D721Med (cell line): ENCODE measurements around the gene SLC49A3.

Experiments used
- DNase-seq: peaks from one replicate; pipeline ENCODE4 v3.0.0; 2011; ENCODE audit warnings: low spot score; ENCODE audit not compliant: insufficient read length
- FAIRE-seq: peaks from 2 replicates; lab custom pipeline; 2011; peaks lifted over from hg19 to GRCh38; lab: Jason Lieb, UNC
- TF ChIP-seq, protein P1 (sequence below): IDR thresholded peaks from 2 replicates; pipeline ENCODE4 v1.5.1; 2012; ENCODE audit warnings: mild to moderate bottlenecking, control low read depth; ENCODE audit not compliant: insufficient read depth; ENCODE audit errors: missing control alignments

SLC49A3 gene

DNA sequence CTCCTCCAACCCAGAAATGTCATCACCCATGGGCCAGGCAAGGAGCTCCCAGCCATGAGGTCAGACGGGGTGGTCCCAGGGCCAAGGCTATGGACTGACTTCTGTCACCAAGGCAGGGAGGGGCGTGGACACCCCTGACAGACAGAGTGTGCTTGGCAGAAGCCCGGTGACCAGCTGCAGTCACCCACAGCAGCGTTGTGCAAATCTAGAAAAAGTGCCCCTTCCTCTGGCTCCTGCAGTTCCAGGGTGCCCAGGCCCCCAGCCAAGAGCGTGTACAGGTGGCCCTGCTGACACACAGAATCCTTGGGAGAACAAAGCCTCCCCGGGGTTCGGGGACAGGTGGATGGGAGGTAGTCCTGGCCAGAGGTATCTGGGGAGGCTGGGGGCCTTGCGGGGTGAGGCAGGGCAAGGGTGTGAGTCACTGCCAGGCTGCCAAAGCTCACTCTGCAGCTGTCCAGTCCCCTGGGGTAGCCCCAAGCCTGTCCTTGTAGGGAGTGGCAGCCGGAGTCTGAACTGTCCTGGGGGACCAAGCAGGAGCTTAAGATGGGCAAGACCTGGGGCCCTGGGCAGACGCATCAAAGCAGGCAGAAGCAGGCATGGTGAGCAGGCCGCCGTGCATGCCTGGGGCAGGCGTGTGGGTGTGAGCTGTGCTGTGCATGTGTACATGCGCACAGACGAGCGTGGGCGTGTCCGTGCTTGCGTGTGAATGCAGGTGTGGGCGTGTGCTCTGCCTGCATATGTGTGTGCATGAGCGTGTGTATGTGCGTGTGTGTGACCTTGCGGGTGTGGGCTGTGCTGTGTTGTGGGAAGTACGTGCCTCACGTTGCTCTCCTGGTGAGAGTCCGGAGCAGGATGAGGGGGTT is 11.3 kb downstream of the SLC49A3 start:
- DNase-seq = no peak
- no peak for FAIRE-seq

GRCh38 chr4:676871-677235 is 12.1 kb downstream of the SLC49A3 start:
- TF ChIP-seq, protein P1, sequence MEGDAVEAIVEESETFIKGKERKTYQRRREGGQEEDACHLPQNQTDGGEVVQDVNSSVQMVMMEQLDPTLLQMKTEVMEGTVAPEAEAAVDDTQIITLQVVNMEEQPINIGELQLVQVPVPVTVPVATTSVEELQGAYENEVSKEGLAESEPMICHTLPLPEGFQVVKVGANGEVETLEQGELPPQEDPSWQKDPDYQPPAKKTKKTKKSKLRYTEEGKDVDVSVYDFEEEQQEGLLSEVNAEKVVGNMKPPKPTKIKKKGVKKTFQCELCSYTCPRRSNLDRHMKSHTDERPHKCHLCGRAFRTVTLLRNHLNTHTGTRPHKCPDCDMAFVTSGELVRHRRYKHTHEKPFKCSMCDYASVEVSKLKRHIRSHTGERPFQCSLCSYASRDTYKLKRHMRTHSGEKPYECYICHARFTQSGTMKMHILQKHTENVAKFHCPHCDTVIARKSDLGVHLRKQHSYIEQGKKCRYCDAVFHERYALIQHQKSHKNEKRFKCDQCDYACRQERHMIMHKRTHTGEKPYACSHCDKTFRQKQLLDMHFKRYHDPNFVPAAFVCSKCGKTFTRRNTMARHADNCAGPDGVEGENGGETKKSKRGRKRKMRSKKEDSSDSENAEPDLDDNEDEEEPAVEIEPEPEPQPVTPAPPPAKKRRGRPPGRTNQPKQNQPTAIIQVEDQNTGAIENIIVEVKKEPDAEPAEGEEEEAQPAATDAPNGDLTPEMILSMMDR = no peak
- DNase-seq = no peak
- FAIRE-seq = no peak

More for the DNA sequence above, 11.3 kb downstream of the SLC49A3 start:
- TF ChIP-seq, protein P1 = no peak

GRCh38 chr4:675980-676870 is 12.7 kb downstream of the SLC49A3 start:
- FAIRE-seq (no peak), DNase-seq (no peak)
- TF ChIP-seq, protein P1 = no peak

- TF ChIP-seq, protein P1 = no peak
- DNase-seq = no peak
- FAIRE-seq = no peak
Measured at GRCh38 chr4:675036-675882, 13.7 kb downstream of the SLC49A3 start.

- TF ChIP-seq, protein P1 = peak; percentile 65
- DNase-seq (peak; percentile 100), FAIRE-seq (no peak)
Measured at GRCh38 chr4:674172-675035, 14.5 kb downstream of the SLC49A3 start, which contains the start of the genes ATP5ME and MYL5. ATP5ME (minus strand) TSS chr4:674276; CDS start chr4:674247, 29 bp downstream. MYL5 (plus strand) TSS chr4:674542; CDS start chr4:678027, 3,485 bp downstream.
